SW480 (cell line): ENCODE data around the gene GDF10.

Experiments
- DNase-seq: peaks from one replicate; pipeline ENCODE4 v3.0.0-alpha.2; 2016; ENCODE audit warnings: low spot score

GDF10 gene

GRCh38 chr10:47276071-47276470, 23.9 kb upstream of the GDF10 start:
- DNase-seq: no peak

DNA sequence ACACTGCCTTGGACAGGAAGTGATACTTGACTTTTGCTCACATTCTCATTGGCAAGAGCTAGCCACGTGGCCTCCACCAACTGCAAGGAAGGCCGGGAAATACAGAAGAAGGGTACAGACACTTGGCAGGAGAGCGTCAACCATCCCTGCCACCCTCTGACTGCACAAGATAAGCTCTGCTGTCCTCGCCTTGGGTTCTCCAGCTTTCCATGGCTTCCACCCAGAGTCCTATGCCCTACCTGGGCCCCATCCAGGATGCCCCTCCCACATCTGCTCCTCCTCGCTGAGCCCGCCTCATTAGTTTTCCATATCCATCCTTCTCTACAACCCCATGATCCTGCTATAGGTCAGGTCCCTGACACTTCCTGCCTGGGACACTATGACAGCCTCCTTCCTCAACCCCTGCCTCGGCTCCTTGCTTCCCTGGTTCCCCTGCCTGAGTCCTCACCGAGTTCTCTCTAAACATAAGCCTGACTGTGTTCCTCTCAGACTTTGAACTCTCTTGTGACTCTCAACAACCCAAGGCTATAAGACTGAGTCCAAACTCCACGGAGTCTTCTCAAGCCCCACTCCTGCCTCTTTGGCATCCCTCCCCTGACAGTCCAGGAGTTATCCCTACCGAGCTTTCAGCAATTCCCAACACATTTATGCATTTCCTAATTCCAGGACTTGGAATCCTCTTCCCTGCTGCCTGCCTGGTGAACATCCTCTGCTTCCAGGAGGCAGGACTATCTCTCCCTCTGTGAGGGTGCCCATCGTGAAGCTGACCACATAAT, 23.2 kb upstream of the GDF10 start:
- DNase-seq: no peak

GRCh38 chr10:47277352-47278151, 22.4 kb upstream of the GDF10 start:
- peak; percentile 60 for DNase-seq

- no peak for DNase-seq
Measured at GRCh38 chr10:47278152-47278473, 21.9 kb upstream of the GDF10 start.

DNA sequence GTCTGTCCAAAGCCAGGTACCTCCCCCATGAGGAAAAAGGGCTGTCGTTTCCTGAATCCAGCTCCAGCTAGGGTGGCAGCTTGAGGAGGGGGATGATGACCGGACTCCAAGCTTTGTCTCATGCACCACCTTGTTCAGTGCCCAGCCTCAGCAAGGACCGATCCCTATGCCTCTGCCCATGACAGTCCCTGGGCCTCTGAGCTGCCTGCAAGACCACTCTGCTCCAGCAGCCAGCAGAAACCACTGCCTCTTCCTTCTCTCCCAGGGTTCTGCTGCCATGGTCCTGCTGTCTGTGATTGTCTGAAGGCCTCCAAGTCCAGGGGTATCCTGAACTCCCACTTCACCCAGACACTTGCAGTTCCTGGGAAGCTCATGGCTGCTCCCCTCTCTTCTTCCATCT, 21.3 kb upstream of the GDF10 start:
- DNase-seq: no peak

DNA sequence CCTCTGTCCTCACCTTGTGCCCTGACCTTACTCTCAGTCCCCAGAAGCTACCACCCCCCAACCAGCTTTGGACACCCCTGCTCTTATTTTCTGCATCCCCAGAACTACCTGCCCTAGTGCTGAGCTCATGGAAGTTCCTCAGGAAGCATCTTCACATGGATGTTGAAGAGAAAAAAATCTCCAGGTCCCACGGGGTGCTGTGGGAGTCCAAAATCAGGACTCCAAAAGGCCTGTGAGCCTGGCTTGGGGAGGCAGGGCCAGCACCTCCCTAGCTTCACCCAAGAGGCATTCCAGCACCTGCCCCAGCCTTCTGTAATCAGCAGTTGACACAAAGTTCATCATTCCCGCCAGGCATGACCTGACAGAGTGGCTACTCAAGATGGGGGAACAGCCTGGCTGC, 20.7 kb upstream of the GDF10 start:
- no peak for DNase-seq

DNA sequence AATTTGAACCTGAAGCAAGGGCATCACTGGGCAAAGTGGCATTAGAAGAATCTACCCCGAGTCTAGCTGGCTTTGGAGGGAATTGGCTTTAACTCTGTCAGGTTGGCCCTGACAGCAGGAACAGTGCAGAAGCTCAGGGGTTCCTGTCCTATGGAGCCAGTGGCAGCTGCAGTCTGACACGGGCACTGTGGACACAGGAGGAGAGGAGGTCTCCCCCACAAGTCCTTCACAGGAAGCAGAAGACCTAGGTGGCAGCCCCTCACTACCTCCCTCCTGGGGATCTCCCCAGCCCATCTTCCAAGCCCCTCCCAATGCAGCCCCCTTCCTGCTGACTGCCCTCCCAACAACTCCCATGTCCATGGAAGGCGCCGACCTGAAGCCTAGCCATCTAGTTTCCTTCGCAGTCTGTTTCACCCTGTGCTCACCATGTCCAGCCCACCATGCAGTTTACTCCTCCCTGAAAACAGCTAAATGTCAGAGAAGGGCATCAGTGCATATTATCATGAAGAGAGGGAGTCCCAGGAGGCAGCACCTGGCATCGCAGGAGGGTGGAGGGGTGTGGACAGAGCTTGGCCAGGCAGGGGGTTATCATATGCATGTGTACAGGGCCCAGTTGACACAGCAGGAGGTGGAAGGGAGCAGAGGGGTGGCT, 17.9 kb upstream of the GDF10 start:
- no peak for DNase-seq

- DNase-seq: no peak
Measured at GRCh38 chr10:47282657-47283018, 17.4 kb upstream of the GDF10 start.

DNA sequence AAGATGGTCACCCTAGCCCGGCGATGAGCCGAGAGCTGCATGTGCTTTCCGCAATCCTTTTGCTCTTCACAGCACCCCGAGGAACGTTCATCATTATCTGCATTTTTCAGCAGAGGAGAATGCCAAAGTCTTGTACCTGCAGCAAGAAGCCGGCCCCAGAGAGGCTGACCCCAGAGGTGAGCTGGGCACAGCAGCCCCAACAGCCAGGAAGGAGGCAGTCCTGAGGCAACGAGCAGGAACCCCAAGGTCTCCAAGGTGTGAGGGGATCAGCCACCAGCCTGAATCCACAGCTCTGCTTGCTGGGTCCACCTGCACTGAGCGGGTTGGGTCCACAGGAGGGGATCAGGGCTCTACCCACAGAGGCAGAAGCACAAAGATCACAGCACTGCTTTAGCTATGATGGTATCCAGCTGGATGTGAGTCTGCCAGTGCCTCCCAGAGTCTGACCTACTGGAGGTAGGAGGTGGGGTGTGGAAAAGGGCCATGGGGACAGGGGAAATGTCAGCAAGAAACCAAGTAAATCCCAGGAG, 16.8 kb upstream of the GDF10 start:
- DNase-seq: no peak

DNA sequence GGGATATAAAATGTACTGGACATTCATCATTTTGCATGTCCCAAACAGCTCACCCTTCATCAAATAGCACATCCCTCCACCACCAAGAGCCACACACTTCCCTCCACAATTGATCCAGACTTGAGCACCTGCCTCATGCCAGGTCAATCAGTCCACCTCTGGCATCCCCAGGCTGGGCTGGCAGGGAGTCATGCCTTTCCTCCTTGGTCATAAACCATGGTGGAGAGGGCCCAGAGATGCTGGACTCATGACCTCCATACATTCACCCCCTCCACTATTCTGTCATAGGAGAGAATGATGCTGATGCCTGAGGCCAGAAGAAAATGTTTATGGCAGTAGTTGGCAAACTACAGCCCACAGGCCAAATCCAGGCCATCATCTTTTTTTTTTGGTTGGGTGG, 16.1 kb upstream of the GDF10 start:
- no peak for DNase-seq

DNA sequence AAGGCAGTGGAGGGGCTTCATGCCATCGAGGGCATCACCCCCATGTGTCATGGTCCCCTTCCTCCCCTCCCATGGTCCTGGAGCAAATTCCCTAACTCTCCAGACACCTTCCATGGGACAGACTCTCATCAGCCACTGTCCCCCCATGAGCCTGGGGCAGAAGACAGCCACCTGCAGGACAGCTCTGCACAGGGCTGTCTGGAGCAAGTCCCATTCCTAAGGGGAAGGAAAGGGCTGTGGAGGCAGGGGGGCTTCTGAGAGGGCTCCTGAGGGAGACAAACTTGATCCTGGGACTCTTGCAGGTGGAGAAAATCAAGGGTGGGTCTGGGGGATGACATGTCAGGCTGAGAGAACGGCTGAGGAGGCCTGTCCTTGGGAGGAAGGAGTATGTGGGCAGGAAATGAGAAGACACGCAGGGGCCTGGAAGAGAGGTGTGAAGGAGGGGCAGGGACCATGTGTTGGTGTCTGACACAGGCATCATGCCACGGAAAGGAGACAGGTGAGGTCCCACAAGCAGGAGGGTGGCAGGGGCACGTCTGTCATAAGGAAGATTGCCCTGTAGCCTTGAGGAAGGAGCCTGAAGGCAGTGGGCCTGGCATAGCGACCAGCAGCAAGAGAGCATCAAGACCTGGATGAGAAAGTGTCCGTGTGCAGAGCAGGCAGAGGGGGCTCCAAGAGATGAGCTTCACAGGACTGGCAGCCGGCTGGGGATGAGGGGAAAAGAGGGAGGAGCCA, 14.4 kb upstream of the GDF10 start:
- DNase-seq: no peak

DNA sequence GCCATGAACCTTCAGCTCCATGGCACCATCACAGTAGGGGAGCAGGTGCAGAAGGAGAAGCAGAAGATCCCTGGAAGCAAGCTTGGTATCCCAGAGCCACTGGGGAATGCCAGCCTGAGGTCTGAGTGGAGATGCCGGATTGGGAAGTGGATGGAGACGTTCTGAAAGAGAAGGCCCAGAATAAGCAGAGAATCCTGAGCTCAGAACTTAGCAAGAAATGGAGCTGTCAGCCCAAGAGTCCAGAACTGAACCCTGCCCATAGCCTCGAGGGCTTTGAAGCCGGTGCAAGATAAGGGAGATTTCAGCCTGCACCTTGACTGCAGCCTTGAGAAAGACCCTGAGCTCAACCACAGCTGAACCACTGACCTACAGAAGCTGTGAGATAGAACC, 13.9 kb upstream of the GDF10 start:
- DNase-seq: no peak

DNA sequence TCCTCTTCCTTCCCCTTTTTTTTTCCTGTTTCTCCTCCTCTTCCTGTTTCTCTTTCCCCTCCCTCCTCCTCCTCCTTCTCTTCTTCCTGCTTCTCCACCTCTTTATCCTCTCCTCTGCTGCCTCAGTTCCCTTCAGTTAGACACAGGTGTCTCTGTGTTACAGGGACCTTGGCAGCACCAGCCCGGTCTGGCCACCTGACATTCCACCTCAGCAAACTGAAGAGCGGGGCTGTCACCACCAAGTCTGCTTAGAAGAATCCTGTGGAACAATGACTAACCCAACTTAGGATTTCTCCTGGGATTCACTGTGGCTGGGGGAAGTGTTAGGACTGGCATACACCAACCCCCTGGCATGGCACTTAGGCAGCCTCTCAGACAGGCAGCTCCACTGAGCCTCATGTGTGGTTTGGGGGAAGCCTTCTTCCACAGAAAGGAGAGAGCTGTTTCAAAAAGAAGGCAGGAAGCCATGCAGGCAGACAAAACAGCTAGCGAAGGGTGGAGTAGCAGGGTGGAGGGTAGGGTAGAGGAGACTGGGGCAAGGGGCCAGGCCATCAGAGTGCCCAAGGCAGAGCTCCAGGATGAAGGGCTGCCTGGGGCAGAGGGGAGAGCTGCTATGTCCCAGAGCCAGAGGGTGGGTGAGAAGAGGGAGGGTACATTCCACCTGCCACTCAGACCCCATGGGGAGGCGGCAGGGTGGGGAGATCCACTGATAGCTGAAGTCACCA, 13.2 kb upstream of the GDF10 start:
- DNase-seq: no peak

DNA sequence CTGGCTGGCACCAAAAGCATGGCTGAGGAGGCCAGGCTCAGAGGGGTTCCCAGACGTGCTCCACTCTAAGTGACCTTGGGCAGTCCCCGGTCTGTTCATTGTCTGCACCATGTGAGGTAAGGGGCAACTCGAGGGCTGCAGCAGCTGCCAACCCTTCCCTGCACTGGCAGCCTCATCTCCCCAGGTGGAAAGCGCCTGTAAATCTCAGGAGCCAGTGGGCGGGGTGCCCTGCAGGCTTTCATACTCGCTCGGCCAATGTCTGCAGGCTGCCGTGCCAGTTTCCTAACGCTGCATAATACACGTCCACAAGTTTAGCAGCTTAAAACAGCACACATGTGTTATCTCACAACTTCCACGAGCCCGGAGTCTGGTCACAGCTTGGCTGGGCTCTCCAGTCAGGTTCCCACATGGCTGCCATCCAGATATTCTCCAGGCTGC, 12.6 kb upstream of the GDF10 start:
- no peak for DNase-seq

DNA sequence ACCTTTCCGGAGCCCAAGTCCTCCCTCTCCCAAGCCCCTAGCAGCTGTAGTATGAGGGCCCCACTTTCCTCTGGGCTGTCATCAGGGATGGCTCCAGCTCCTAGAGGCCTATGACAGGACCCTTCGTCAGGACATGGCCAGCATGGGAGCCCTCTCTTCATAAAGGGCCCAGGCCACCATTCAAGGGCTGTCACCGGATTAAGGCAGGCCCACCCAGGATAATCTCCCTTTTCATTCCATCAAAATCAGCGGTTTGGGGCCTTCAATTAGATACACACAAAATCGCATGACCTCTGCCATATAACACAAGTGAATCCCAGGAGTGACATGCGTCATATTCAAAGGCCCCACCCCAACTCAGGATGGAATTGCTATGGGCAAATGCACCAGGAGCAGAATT, 12.2 kb upstream of the GDF10 start:
- DNase-seq: no peak

- no peak for DNase-seq
Measured at GRCh38 chr10:47288236-47288635, 11.8 kb upstream of the GDF10 start.

DNA sequence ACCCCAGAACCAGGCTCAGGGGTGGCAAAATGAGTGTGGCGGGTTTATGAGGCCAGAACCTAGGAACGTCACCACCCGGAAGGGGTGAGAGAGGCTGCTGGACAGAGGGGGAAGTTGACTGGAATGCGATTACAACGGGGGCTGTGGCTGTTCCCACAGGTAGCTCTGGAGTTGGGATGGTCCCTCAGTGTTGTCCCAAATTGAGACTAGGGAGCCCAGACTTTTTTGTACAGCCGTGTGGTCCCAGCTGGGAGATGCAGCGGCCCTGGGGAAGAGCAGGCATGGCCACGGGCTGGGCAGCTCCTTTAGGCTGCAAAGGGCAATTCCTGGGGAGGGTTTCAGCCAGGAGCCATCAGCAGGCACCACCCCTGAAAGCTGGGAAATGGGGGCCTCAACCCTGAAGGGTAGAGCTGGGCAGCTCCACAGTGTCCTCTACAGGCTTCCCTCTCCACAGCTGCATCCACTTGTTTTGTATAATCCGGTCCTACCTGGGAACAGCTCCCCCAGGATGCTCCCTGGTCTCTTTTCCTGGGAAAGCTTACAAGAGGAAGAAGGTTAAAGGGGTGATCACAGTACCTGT, 11.0 kb upstream of the GDF10 start:
- no peak for DNase-seq

DNA sequence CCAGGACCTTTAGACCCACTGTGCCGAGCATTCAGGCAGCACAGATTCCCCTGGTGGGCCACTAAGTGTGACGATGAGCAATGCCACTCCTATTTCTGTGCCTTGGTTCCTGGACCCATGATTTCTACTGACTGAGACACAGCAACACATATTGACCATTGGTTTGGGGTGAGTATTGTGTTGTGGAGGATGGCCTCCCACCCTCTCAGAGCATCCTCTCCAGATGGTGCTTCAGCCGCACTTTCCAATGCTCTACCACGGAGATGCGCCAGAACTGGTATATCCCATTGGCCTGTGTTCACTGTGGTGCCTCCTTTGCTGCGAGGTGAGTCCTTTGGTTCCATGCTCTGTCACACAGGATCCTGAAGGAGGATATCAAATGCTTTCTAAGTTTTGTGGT, 10.1 kb upstream of the GDF10 start:
- DNase-seq: no peak

DNA sequence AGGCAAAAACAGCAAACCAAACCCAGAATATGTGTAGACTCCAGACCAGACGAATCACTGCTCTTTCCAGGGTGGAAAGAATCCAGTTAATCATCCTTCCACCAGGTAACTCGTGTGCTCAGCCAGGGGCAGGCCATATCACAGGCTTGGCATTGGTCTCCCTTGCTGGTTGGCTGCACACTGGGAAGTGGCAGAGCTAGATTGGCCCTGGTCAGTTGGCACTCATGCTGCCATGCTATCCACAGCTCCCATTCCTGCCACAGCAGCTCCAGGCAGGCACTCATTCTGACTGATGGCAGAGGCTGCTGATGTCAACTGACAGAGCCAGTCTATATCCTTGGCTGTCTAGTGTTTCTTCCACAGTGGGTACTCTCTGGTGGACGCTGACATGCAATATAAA, 9.7 kb upstream of the GDF10 start:
- DNase-seq: no peak

GRCh38 chr10:47291682-47292081, 8.3 kb upstream of the GDF10 start:
- no peak for DNase-seq

DNA sequence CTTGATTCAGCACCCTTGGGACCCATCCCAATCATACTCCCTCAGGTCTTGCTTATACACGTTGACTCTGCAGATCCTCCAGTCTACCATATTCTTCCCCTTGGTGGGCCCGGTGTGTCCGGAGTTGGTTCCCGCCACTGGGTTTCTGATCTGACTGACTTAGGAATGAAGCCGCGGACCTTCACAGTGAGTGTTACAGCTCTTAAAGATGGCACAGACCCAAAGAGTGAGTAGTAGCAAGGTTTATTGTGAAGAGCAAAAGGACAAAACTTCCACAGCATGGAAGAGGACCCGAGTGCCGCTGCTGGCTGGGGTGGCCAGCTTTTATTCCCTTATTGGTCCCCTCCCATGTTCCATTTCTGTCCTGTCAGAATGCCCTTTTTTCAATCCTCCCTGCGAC, 5.9 kb upstream of the GDF10 start:
- no peak for DNase-seq
